NCI-H2227 (cell line): ENCODE results near the gene HHATL.

Experiments
- DNase-seq: peaks from one replicate; lab custom pipeline; 2025; ENCODE audit not compliant: unreplicated experiment; lab: John Stamatoyannopoulos, UW

Gene HHATL

DNA sequence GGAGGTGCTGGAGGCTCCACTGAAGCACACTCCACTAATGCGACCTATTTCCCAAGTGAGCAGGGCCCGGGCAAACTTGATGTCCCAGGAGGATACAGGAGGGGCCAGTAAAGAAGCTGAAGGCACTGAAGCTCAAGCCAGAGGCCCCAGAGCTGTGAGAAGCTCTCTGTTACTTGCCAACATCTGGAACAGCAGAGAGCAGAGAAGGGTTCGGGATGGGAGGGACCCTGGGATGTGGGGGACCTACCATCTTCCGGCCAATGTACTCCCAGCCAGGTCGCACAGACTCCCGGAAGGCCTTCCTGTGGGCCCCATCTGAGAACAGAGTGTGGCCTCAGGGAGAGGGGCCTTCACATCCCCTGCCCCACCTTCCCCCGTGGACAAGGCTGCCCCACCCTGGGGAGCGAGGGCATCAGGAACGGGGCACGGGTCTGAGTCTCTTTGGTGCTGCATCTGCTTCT, 3.1 kb downstream of the HHATL start:
- no peak for DNase-seq

DNA sequence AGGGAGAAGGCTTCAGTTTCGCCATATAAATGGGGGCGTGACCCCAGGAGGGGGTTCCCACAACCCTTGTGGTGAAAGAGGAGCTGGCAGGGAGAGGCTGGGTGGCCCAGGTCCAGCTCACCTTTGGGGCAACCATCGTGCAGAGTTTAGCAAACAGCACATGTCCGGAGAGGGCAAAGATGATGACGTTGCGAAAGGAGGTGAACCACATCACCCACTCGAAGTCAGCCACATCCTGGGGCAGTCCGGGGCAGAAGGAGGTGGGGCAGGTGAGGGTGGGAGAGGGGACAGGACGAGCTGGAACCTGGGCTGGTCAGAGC, 3.7 kb downstream of the HHATL start:
- no peak for DNase-seq

DNA sequence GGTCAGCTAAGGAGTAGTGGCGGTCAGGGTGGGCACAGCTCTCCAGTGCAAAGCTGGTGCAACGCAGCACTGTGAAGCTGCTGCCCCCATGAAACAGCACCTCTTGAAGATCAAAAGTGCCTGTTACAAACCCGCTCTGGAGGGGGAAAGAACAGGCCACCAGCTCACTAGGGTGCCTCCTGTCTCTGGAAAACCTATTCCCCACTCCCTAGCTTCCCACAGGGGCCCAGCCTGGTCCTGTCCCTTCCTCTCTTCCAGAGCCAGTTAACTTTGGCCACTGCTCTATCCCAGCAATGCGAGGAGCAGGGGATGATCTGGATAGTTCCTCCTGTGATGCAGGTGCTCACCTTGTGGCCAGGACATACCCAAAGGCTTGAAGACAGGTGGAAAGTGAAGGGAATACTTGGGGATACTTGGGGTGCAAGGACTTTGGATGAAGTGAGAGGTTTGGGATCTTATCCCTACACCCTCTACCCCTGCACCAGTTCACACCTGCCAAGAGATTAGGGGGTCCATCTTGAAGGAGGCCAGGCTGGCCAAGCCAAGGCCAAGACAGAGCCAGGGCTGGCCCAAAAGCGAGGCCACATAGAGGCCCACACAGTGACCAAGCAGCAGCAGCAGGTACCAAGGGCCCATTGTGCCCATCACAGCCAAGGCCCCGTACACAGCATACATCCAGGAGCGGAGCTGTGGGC, 4.2 kb downstream of the HHATL start:
- DNase-seq = no peak

DNA sequence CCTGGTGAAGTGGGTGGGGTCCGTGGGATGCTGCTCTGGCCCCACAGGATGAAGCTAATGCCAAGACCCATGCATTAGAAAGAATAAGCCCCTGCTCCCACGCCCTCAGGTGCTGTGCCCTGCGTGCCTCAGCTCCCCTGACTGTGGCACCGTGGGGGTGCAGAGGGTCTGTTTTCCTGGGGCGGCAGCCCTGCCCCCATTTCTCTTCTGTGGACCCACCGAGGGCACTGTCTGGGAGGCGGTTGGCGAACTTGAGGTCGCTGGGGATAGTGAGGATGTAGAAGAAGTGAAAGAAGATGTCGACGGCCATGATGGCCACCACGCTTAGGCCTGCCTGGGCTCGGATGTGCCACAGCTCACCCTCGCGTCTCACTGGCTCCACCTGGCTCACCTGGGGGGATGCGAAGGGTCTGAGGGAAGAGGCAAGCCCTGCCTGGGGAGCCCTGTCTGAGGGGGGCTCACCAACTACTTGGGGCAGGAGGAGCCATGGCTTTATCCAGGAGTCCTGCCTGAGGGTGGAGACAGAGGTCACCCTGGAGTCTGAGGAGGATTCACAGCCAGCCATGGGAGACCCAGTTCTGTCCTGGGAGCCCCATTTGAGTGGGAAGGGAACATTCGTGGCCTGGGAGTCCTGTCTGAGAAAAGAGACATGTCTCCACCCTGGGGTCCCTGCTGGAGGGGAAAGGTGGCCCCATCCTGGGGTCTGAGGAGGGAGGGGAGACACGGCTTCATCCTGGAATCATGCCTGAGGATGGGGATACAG, 5.1 kb downstream of the HHATL start:
- DNase-seq = no peak

DNA sequence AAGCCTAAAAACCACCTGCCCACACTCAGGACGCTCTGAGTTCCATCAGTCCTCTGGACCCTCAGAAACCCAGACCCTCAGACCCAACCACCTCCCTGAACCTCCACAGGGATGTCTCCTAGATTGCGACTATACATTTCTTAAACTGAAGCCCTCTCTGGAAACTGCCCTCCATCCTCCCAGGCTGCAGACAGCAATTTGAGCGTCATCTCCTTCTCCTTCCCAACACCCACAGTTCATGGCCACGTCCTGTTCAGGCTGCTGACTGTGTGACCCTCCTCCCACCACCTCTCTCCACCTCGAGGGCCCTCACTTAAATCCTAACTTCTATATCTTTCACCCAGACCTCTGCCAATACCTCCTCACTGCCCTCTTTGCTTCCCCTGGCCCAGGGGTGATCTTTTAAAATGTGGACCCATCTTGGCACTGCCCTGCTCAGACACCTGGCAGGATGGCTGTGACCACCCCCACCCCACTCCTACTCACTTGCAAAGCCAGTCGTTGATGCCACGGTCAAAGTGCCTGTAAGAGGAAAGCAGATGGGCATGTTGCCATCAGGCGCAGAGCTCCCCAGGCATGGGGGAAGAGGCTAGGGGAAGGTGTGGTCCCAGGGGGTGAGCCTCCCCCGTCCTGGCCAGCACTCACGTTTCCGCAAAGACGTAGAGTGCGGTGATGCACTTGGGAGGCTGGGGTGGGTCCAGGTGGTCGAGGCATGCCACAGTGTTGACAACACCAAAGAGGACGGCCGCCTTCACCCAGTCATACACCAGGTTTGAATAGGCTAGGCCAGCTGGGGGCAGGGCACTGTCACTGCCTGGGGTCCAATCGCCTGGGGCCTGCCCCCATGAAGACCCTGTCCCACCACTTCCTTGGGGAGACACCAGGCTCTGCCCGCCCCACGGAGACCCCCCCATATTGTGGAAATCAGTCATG, 6.0 kb downstream of the HHATL start:
- no peak for DNase-seq

DNA sequence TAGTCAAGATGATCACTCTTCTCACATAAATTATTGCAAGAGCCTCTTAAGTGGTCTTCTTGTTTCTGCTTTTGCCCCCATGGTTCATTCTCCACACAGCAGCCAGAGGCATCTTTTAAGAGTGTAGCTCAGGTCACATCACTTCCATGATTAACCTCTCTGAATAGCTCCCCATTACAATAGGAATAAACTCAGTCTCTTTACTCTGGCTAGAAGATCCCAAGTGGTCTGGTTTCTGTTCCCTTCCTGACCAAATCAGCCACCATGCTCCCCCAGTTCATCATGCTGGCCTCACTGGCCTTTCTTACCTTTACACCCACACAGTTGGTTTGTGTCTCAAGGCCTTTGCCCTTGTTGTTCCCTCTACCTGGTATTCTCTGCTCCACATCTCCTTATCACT, 8.2 kb downstream of the HHATL start:
- no peak for DNase-seq

DNA sequence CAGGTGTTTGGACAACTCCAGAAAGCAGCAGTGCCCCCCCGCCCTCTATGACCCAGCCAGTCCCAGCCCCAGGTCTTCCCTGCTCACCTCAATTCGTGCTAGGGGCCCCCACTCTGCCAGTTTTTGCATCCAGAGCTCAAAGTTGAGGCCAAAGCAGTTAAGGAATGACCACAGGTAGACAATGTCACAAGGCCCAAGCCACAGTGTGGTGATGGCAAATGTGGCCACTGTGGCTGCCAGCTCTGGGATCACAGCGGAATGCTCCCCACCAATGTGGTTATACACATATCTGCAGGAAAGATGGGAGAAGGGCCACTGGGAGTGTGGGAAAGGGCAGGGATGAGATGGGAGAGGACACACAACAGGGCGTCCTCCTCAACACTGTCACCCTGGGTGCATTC, 9.1 kb downstream of the HHATL start:
- no peak for DNase-seq

DNA sequence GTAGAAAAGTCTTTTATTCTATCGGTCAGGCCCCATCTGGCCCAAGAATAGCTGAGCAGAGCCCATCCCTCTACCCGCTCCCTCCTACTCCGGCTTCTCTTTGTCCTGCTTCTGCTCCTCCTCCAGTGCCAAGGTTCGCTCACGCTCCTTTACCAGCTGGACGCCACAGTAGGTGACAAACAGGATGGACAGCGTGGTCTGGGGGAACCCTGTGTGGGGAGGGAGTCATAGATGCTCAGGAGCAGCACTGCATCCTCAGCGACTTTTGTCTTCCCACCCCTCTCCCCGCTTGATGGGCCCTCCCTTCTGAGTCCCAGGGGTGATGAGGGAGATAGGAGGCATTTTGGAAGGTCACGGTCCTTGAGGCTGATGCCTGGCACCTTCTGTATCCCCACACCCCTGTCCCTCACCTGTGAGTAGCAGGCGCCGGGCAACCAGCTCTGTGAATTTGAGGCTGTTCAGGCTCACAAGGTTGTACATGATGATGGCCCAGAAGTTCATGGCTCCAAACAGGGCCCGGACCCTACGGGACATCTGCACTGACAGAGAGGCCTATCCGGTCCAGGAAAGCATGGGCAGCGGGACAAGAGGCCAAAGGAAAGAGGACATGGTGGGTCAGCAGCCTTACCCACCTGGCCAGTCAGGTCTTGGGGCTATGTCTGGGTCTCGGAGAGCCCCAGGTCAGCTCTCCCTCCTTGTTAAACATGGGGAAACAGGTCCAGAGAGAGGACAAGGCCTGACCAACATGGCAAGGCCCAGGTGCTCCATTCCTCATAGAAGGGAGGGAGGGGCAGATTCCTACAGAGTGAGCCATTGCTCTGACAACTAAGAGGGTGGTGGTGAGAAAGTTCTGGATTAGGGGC, 9.7 kb downstream of the HHATL start:
- no peak for DNase-seq

DNA sequence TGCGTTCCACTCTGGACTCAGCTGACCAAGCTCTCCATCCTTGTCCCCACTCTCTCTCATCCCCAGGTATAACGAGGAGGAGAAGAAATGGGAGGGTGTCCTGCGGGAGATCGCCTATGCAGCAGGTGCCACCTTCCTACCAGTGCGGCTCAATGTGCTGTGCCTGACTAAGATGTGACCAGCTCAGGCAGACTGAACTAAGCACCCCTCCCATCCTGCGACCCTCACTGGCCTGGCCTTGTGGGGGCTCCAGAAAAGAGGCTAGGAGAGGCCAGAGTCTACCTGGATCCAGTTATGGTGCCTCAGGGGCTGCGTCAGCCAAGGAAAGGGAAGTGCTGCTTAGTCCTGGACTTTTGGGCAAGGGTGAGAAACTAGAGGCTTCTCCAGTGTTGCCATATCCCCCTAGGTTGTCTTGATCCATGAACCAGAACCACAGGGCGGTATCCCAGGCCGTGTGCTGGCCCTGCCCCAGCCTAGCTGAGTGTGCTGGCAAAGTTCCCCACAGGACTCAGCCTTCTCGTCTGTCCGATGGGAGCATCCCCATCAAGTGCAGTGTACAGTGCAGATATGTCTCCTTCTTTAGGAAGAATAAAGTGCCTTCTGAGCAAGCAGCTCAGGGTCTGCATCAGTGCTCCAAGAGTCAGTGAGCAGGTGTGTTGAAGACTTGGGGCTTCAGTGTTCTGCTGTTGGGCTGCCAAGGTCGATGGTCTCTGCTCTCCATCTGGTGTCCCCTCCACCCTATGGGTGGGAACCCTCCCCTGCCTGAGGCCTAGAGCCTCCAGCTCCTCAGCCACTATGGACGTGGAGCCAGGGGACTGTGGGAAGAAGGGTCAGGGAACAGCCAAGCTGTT, 10.6 kb downstream of the HHATL start:
- no peak for DNase-seq

DNA sequence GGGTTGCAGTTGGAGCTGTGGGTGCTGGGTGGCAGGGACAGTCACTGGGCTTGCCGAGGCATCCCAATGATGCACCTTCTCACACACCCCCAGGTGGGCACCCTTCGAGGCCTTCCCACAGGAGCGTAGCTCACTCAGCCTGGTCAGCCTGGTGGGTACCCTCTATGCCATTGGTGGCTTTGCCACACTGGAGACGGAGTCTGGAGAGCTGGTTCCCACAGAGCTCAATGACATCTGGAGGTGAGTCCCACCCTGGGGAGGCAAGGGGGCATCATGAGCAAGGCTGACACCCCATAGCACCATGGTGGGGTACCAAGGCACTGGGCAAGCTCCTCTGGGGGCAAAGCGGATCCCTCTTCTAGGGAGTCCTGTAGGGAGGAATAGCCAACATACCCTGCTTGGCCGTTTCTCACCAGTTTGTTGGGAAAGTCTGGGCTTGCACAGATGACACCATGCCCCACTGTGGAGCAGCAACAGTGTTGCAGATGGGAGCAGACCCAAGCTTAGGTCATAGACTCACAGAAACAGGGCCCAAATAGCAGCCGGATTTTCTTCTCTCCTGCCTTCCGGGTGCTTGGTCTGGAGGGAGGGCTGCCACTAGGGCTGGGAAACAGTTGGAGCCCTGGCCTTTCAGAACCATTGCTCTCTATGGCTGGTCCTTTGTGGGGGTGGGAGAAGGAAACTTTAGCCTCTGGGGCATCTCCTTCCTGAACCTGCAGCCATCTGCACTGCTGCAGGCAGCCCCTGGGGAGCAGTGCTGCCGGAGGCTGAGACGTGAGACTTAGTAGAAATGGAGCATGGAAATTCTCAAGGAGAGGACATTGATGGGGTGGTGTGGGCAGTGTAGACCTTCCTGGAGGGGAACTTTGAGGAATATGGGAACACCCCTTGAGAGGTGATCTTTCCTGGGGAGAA, 11.6 kb downstream of the HHATL start:
- DNase-seq = no peak

DNA sequence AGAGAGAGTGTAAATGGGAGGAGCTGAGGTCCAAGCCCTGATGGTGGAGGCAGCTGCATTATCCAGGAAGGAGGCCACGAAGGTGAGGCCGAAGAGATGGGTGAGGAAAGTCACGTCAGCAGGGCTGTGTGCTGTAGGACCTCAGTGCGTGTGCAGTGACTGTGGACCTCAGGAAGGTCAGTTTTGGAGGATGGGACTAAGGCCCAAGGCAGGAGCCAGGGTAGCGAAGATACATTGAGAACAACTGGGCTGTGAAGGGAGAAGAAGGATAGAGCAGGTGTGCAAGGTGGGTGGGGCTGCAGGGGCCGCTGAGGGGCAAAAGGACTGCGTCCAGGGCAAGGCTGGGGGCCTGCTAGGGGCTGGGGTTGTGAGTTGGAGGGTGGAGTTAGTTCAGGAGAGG, 12.4 kb downstream of the HHATL start:
- DNase-seq = no peak

DNA sequence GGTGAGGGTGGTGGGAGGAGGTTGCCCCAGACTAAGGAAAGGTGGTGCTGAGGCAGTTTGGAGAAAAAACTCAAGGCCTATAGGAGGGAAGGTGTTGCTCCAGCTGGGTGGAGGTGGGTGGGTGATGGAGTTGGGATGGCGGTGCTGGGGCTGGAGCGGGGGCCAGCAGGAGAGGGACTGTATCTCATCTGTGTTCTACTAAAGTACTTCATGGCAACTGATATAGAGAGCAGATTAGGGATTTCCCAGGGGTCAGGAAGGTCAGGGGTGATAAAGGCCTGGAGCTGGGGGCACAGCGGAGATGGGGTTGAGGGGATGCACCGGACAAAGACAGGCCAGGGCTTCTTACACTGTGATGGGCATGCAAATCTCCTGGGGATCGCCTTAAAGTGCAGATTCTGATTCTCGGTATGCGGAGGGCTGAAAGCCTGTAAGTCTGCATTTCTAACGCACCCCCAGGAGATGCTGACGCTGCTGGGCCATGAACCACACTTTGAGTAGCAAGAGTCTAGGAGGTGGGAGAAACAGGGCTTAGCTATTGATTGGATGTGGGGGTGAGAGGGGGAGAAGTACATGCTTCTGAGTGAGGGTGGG, 13.1 kb downstream of the HHATL start:
- no peak for DNase-seq

DNA sequence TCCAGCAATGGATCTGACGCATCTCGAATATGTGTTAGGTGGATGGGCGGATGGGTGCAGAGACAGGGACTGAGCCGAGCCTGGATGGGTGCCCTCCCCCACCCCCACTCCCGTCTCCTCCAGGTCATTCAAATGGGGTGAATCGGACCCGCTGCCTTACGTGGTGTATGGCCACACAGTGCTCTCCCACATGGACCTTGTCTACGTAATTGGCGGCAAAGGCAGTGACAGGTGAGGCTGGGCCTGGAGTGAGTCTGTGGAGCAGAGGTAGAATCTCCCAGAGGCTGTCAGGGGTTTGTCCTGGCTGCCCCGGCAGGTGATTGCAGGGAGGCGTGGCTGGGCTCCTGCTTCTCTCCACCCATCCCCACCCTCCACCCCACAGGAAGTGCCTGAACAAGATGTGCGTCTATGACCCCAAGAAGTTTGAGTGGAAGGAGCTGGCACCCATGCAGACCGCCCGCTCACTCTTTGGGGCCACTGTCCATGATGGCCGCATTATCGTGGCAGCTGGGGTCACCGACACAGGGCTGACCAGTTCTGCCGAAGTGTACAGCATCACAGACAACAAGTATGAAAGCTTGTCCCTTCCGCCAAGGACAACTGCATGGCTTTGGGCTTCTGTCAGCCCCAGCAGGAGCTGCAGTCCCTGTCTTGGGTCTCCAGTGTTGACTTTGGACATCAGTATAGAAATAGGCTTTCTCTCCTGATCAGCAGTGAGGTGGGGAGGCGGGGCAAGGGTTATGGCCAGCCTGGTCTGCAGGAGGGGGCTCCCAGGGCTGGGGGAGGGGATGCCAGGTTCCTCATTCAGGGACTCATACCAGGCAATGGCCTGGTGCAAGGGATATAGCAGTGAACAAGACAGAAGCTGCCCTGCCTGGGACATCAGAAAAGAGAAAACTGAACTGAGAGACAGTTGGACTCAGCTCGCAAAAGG, 13.8 kb downstream of the HHATL start:
- DNase-seq = no peak

DNA sequence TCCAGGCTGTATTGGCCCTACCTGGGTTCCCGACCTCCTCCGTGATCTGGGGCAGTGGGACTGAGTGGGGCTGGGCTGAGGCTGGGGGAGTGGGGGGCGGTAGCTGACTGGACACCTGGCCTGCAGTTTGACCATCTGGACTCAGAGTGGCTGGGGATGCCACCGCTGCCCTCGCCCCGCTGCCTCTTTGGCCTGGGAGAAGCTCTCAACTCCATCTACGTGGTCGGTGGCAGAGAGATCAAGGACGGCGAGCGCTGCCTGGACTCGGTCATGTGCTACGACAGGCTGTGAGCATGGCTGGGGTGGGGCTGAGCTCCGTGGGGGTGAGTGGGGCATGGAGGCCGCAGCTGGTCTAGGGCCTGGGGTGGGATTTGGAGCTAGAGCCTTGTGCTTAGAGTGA, 14.6 kb downstream of the HHATL start:
- DNase-seq = no peak

DNA sequence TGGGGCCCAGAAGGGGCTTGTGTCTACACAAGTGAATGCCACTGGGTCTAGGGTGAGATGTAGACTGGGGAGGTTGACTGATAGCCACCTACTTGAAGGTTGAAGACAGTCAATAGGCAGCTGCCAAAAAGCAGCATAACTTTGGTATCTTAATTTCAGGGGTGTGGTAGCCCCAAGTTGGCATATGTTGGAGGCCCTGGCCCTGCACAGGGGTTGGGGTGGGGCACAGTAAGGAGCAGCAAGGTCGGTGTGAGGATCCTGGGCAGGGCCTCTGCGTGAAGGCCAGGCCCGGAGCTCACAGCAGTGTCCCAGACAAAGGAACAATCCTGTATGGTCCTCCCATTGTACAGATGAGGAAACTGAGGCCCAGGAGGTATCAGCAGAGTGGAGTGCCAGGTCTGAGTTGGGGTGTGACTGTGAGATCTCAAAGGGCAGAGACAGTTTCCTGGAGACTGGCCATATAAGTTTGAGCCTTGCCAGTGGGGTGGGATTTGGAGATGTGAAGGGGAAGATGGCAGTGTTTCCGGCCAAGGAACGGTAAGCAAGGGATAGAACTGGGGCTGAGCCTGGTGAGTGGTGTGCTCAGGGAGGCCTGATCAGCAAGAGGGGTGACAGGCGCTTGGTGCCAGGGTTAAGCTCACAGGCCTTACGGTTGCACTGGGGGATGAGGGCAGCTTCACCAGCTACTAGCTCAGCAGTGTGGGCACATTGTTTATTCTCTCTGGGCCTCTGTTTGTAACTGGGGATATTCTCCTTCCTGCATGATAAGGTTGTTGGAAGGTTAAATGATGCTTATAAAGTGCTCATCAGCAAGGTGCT, 15.6 kb downstream of the HHATL start:
- DNase-seq = no peak
